HepG2 (cell line): ENCODE data around the gene SLC27A1. TPM values are rescaled to one million over a fixed set of nuclear protein-coding genes. Genes with fewer than 3 reads are reported as not detected.
A peak's percentile ranks its signal among the peaks of the same experiment; 100 is the strongest.

Experiments
- ATAC-seq: fragments of 200-7000 bp; cut with Tn5 transposase; 3 replicates; pipeline ENCODE4 v1.9.1; 2020; ENCODE audit warnings: mild to moderate bottlenecking, moderate library complexity
- BruUV-seq: library from RNA; stranded (reverse); fragments of 400-500 nt; replicated peaks from 2 replicates; lab custom pipeline; 2021; lab: Mats Ljungman, UMichigan
- CTCF ChIA-PET: fragments of 300-600 bp; formaldehyde crosslinking; extraction: SDS; loops from one replicate; lab custom pipeline; 2021; ENCODE audit warnings: low total read pairs, inconsistent platforms, low intra/inter-chr PET ratio; lab: Yijun Ruan, JAX
- POLR2A ChIA-PET: fragments of 350-600 bp; sonication (Branson Sonifier 250); formaldehyde crosslinking; loops from one replicate; lab custom pipeline; 2020; ENCODE audit warnings: antibody characterized with exemption, inconsistent platforms; lab: Yijun Ruan, JAX
- DNase-seq: peaks from one replicate; pipeline ENCODE4 v3.0.0-alpha.2; 2015; ENCODE audit warnings: low spot score
- FAIRE-seq: peaks from 3 replicates; lab custom pipeline; 2011; peaks lifted over from hg19 to GRCh38; lab: Jason Lieb, UNC
- H2AFZ ChIP-seq: one replicate; pipeline ENCODE4 v1.6.1; 2011; ENCODE audit warnings: low read length, inconsistent platforms
- H3K27ac ChIP-seq: fragments of 300-600 bp; 3 replicates; pipeline ENCODE4 v1.8.0; 2011; ENCODE audit warnings: mixed run types, mild to moderate bottlenecking, mixed read lengths, low read length, inconsistent platforms; ENCODE audit not compliant: insufficient read depth; ENCODE audit errors: extremely low read length
- H3K27me3 ChIP-seq, 2 experiments: fragments of 200-600 bp in 1 of 2; 2 replicates in 1 of 2; 3 replicates in 1 of 2; pipeline versions ENCODE4 v1.6.0 to v1.8.0; 2011; ENCODE audit warnings: low read length in 2 of 2, mild to moderate bottlenecking in 2 of 2, moderate library complexity in 2 of 2, inconsistent platforms in 1 of 2; ENCODE audit not compliant: insufficient read depth in 2 of 2, control insufficient read depth in 1 of 2
- H3K36me3 ChIP-seq, 2 experiments: fragments of 200-600 bp in 1 of 2; replicated peaks in 1 of 2; 2 replicates in 1 of 2; 3 replicates in 1 of 2; pipeline versions ENCODE4 v1.5.1 to v1.8.0; 2011; ENCODE audit warnings: low read length in 2 of 2, inconsistent platforms in 1 of 2; ENCODE audit not compliant: insufficient read depth in 2 of 2, control insufficient read depth in 1 of 2
- H3K4me1 ChIP-seq: 2 replicates; pipeline ENCODE4 v1.5.1; 2012; ENCODE audit warnings: low read length, inconsistent platforms; ENCODE audit not compliant: insufficient read depth
- H3K4me2 ChIP-seq: 2 replicates; pipeline ENCODE4 v1.6.0; 2011; ENCODE audit warnings: low read depth, low read length, inconsistent platforms
- H3K4me3 ChIP-seq, 3 experiments: fragments of 200-600 bp in 1 of 3; sonication (generic), shearing (Covaris generic) in 1 of 3; replicated peaks in 1 of 3; 2 replicates each; pipeline ENCODE4 v1.5.1; 2011 to 2016; ENCODE audit warnings: low read length in 3 of 3, inconsistent platforms in 2 of 3, low read depth in 2 of 3, mild to moderate bottlenecking in 2 of 3, control low read depth in 1 of 3, mixed read lengths in 1 of 3; ENCODE audit not compliant: insufficient read depth in 1 of 3
- H3K79me2 ChIP-seq: one replicate; pipeline ENCODE4 v1.6.1; 2011; ENCODE audit warnings: low read length, inconsistent platforms; ENCODE audit not compliant: insufficient read depth
- H3K9ac ChIP-seq: 2 replicates; pipeline ENCODE4 v1.6.0; 2011; ENCODE audit warnings: mild to moderate bottlenecking, low read depth, low read length, inconsistent platforms; ENCODE audit not compliant: insufficient read depth
- H3K9me3 ChIP-seq: 2 replicates; pipeline ENCODE4 v1.5.1; 2012; ENCODE audit warnings: mild to moderate bottlenecking, low read length
- H4K20me1 ChIP-seq: 2 replicates; pipeline ENCODE4 v1.6.0; 2011; ENCODE audit warnings: inconsistent platforms, mild to moderate bottlenecking, low read length, moderate library complexity; ENCODE audit not compliant: insufficient read depth
- AGO2 ChIP-seq: fragments of 200-400 bp; formaldehyde crosslinking; optimal IDR thresholded peaks from 2 replicates; pipeline ENCODE3; 2017; ENCODE audit warnings: mild to moderate bottlenecking, low read depth, low read length, moderate library complexity
- CHCHD3 ChIP-seq: sonication (generic); formaldehyde crosslinking; IDR thresholded peaks from 2 replicates; pipeline ENCODE4 v1.8.0; 2022; ENCODE audit warnings: mild to moderate bottlenecking, missing genetic modification reagents, moderate library complexity
- FIP1L1 ChIP-seq: fragments of 200-400 bp; formaldehyde crosslinking; IDR thresholded peaks from 2 replicates; pipeline ENCODE4 v1.6.1; 2018; ENCODE audit warnings: low read depth, mild to moderate bottlenecking, low read length, moderate library complexity, borderline replicate concordance; ENCODE audit not compliant: insufficient read depth
- KAT2B ChIP-seq: fragments of 150-350 bp; IDR thresholded peaks from 2 replicates; pipeline ENCODE4 v1.6.1; 2014; ENCODE audit warnings: low read depth, low read length, borderline replicate concordance
- PHF5A ChIP-seq: IDR thresholded peaks from one replicate; pipeline ENCODE4 v1.6.1; 2018; ENCODE audit warnings: low read depth, missing genetic modification reagents; ENCODE audit not compliant: unreplicated experiment
- RBAK ChIP-seq: sonication (generic); formaldehyde crosslinking; IDR thresholded peaks from 2 replicates; pipeline ENCODE4 v1.5.1; 2020; ENCODE audit warnings: mild to moderate bottlenecking, missing genetic modification reagents
- RXRB ChIP-seq: IDR thresholded peaks from 2 replicates; pipeline ENCODE4 v1.6.1; 2016; ENCODE audit warnings: borderline replicate concordance, missing genetic modification reagents, missing compliant biosample characterization
- UBTF ChIP-seq: sonication (generic); formaldehyde crosslinking; IDR thresholded peaks from 2 replicates; pipeline ENCODE4 v1.4.0; 2020; ENCODE audit warnings: mild to moderate bottlenecking, missing genetic modification reagents
- ZNF33B ChIP-seq: sonication (generic); formaldehyde crosslinking; IDR thresholded peaks from 2 replicates; pipeline ENCODE4 v1.5.1; 2020; ENCODE audit warnings: mild to moderate bottlenecking, missing genetic modification reagents
- ZNF615 ChIP-seq: sonication (generic); formaldehyde crosslinking; IDR thresholded peaks from 2 replicates; pipeline ENCODE4 v1.5.0; 2020; ENCODE audit warnings: mild to moderate bottlenecking, missing genetic modification reagents, borderline replicate concordance
- ZNF790 ChIP-seq: sonication (generic); formaldehyde crosslinking; IDR thresholded peaks from 2 replicates; pipeline ENCODE4 v1.8.0; 2022; ENCODE audit warnings: missing genetic modification reagents, mild to moderate bottlenecking, borderline replicate concordance
- WGBS: methylation state at CpG from one replicate; pipeline ENCODE4 v1.1.6; 2017; ENCODE audit warnings: low lambda C conversion rate; 5-methylcytosine and 5-hydroxymethylcytosine counted together
- in situ Hi-C: cut with HindIII; loops from 2 replicates; pipeline ENCODE4 v1.10.0; 2017; ENCODE audit warnings: low pct_unique_long_range_greater_than_20kb; ENCODE audit not compliant: extremely low pct_ligation_motif_present
- intact Hi-C: fragments of 100-400 bp; cut with micrococcal nuclease; formaldehyde crosslinking; loops from one replicate; pipeline ENCODE4 v1.10.0; 2022; ENCODE audit not compliant: unreplicated experiment
- polyA plus RNA-seq, 8 experiments: library from polyadenylated mRNA; depleted of rRNA in 3 of 8; stranded (reverse) in 7 of 8; unstranded in 1 of 8; fragments of >200 nt; fragmentation: Illumina TruSeq in 4 of 8; extraction: Trizol in 4 of 8; gene quantifications; 2 replicates each; pipeline versions ENCODE4 v1.2.1 to v1.2.3, GENCODE V29; 2011 to 2016; ENCODE audit warnings: low read depth in 4 of 8, missing spikeins in 1 of 8, mixed read lengths in 1 of 8; ENCODE audit not compliant: insufficient read depth in 1 of 8
- total RNA-seq, 5 experiments: library from RNA; depleted of rRNA; stranded (reverse); fragments of >200 nt; fragmentation: Illumina TruSeq; extraction: Trizol; gene quantifications; 2 replicates each; pipeline ENCODE4 v1.2.3, GENCODE V29; 2016; ENCODE audit warnings: low read depth in 1 of 5
- TF ChIP-seq, protein P1 (sequence below): sonication (generic); formaldehyde crosslinking; IDR thresholded peaks from 2 replicates; pipeline ENCODE4 v1.4.0; 2020; ENCODE audit warnings: missing genetic modification reagents
- TF ChIP-seq, protein P2 (sequence below): IDR thresholded peaks from 2 replicates; pipeline ENCODE4 v1.6.1; 2016; ENCODE audit warnings: missing compliant biosample characterization, missing genetic modification reagents, borderline replicate concordance

Gene SLC27A1
- total and polyA plus RNA-seq, 2 of the 13 experiments (the other 11 are each of a cell fraction or from before 2014, with no cell fraction given), result 4.1 to 8.8 TPM

DNA sequence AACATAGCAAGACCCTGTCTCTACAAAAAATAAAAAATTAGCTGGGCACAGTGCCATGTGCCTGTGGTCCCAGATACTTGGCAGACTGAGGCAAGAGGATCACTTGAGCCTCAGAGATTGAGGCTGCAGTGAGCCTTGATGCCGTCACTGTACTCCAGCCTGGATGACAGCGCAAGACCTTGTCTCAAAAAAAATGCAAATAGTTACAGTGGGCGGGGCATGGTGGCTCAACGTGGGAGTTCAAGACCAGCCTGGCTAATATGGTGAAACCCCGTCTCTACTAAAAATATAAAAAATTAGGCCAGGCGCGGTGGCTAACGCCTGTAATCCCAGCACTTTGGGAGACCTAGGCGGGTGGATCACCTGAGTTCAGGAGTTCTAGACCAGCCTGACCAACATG is 49.6 kb downstream of the SLC27A1 start (continued):
- TF ChIP-seq, protein P1, sequence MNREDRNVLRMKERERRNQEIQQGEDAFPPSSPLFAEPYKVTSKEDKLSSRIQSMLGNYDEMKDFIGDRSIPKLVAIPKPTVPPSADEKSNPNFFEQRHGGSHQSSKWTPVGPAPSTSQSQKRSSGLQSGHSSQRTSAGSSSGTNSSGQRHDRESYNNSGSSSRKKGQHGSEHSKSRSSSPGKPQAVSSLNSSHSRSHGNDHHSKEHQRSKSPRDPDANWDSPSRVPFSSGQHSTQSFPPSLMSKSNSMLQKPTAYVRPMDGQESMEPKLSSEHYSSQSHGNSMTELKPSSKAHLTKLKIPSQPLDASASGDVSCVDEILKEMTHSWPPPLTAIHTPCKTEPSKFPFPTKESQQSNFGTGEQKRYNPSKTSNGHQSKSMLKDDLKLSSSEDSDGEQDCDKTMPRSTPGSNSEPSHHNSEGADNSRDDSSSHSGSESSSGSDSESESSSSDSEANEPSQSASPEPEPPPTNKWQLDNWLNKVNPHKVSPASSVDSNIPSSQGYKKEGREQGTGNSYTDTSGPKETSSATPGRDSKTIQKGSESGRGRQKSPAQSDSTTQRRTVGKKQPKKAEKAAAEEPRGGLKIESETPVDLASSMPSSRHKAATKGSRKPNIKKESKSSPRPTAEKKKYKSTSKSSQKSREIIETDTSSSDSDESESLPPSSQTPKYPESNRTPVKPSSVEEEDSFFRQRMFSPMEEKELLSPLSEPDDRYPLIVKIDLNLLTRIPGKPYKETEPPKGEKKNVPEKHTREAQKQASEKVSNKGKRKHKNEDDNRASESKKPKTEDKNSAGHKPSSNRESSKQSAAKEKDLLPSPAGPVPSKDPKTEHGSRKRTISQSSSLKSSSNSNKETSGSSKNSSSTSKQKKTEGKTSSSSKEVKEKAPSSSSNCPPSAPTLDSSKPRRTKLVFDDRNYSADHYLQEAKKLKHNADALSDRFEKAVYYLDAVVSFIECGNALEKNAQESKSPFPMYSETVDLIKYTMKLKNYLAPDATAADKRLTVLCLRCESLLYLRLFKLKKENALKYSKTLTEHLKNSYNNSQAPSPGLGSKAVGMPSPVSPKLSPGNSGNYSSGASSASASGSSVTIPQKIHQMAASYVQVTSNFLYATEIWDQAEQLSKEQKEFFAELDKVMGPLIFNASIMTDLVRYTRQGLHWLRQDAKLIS (CRISPR knock-in tag), result no peak
- no peak for TF ChIP-seq CHCHD3
- TF ChIP-seq, protein P2, sequence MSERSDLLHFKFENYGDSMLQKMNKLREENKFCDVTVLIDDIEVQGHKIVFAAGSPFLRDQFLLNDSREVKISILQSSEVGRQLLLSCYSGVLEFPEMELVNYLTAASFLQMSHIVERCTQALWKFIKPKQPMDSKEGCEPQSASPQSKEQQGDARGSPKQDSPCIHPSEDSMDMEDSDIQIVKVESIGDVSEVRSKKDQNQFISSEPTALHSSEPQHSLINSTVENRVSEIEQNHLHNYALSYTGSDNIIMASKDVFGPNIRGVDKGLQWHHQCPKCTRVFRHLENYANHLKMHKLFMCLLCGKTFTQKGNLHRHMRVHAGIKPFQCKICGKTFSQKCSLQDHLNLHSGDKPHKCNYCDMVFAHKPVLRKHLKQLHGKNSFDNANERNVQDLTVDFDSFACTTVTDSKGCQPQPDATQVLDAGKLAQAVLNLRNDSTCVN (CRISPR knock-in tag), result no peak
- no peak for TF ChIP-seq ZNF615 (CRISPR knock-in tag)
- no peak for TF ChIP-seq PHF5A (CRISPR knock-in tag)

GRCh38 chr19:17520865-17521264 is 50.5 kb downstream of the SLC27A1 start:
- Histone ChIP-seq H3K79me2 (no peaks in the 10 kb centered on the region), H3K4me2 (no peak overlapping the region), H3K27me3 (0 out of 5 replicates have a peak, but pooled peaks cover 0 to 1% of the 10 kb centered on the region in 2 experiments), H4K20me1 (no peaks in the 10 kb centered on the region), H2AFZ (no peak overlapping the region), H3K9me3 (0 out of 2 replicates have a peak, but pooled peaks cover 5% of the 10 kb centered on the region), H3K4me3 (no peak overlapping the region), H3K27ac (no peak overlapping the region), H3K9ac (no peak overlapping the region), H3K36me3 (peaks cover 0 to 2% of the 10 kb centered on the region in 2 experiments; a peak in 1 of 5 replicates), H3K4me1 (peaks cover 20% of the 10 kb centered on the region)
- BruUV-seq, result no TSS peak
- ATAC-seq (no peak), DNase-seq (no peak), FAIRE-seq (no peak)
- CTCF ChIA-PET, result no interaction called here
- intact Hi-C loops, result no loop called here
- WGBS, result 94% methylated on average over 22 of the region's 25 CpGs
- in situ Hi-C loops, result no loop called here
- POLR2A ChIA-PET, result no interaction called here
- no peak for TF ChIP-seq RXRB (CRISPR knock-in tag)
- no peak for TF ChIP-seq ZNF790
- peak; percentile 75 for TF ChIP-seq AGO2
- TF ChIP-seq RBAK (CRISPR knock-in tag), result no peak
- TF ChIP-seq FIP1L1, result no peak
- no peak for TF ChIP-seq ZNF33B (CRISPR knock-in tag)
- TF ChIP-seq UBTF (CRISPR knock-in tag), result no peak
- no peak for TF ChIP-seq KAT2B
